GM12872 (cell line): ENCODE measurements around the gene KRTAP25-1.

ENCODE experiments used
- TF ChIP-seq, protein P1 (sequence below): IDR thresholded peaks from 3 replicates; pipeline ENCODE4 v1.5.1; 2011; ENCODE audit warnings: low read depth, mild to moderate bottlenecking, low read length, moderate library complexity; ENCODE audit not compliant: insufficient read depth

Gene KRTAP25-1

DNA sequence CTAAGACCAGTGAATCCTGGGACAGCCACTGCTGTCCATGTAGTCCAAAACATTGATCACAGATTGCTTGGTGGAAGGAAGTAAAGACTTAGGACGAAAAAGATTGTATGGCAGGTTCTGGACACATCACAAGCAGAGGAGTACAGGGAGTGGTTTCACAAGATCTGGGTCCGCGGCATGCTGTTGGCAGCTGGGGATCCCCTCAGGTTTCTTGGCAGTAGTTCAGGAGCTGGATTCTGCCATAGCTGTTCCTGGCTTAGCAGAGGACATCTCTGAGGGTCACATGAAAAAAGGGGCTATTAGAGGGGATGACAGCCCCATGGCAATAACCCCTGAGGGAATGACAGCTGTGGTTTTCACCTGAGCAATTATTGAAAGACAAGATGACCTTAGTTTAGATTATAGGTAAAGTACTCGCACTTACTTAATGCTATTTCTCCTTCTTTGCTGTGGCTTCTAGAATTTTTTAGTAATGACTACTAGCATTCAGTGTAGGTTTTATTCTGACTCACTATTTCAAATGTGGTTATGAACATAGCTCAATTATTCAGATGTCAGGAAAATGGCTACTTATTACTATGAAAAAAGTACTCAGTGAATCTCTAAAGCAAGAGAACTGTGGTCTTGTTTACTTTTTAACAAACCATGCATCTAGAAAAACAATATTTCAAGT is 40.0 kb upstream of the KRTAP25-1 start:
- TF ChIP-seq, protein P1, sequence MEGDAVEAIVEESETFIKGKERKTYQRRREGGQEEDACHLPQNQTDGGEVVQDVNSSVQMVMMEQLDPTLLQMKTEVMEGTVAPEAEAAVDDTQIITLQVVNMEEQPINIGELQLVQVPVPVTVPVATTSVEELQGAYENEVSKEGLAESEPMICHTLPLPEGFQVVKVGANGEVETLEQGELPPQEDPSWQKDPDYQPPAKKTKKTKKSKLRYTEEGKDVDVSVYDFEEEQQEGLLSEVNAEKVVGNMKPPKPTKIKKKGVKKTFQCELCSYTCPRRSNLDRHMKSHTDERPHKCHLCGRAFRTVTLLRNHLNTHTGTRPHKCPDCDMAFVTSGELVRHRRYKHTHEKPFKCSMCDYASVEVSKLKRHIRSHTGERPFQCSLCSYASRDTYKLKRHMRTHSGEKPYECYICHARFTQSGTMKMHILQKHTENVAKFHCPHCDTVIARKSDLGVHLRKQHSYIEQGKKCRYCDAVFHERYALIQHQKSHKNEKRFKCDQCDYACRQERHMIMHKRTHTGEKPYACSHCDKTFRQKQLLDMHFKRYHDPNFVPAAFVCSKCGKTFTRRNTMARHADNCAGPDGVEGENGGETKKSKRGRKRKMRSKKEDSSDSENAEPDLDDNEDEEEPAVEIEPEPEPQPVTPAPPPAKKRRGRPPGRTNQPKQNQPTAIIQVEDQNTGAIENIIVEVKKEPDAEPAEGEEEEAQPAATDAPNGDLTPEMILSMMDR = no peak

DNA sequence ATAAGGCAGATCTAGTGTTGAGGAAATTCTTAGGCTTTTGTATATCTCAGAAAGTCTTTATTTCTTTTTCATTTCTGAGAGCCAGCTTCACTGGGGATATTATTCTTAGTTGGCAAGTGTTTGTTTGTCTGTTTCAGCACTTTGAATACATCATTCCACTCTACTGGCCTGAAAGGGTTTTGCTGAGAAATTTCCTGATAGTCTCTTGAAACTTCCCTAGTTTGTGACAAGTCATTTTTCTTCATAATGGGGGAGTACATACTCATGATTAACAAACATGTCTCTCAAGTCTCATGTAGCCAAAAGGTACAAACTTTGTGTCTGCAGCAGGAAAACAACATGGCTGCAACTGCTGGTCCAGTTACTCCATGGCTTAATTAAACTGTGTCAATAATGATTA is 37.1 kb upstream of the KRTAP25-1 start:
- TF ChIP-seq, protein P1 = no peak

DNA sequence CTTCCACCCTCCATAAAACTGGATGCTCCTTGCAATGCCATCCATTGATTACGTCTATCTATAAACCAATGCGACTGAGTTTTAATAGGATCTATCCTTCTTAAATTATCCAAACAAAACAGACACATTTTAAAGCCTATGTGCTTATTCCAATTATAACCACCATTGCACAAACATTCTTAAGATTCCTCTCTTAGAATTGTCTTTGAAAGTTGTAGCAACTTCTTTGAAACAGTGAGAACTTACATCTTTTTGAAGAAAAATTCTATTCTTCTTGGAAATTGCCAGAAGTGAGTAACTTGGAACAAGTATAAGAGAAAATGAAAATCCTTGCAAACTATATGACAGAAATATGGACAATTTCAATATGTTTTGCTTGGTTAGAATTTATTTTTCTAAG is 30.9 kb upstream of the KRTAP25-1 start, which contains the start of gene KRTAP26-1:
Gene KRTAP26-1 (minus strand): TSS at position 101 of the 400 bp plus-strand sequence. CDS start 280 bp downstream, outside the sequence.
- TF ChIP-seq, protein P1 = no peak

DNA sequence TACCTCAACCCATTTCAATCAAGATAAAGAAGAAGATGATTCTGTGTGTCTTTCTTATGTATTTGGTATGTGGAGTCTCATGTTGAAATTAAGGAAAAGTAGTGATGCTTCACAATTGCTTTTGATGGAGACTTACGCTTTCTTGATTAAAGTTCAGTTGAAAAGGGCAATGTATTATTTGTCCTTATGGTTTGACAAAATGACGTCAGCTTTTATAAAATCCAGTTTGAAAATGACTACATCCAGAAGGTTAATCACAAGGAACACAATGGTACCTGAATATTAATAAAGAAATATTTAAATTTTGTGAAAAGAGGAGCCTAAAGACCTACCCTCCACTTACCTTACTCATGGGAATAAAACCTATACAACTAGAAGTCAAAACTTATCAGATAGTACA is 26.4 kb upstream of the KRTAP25-1 start:
- TF ChIP-seq, protein P1 = no peak

DNA sequence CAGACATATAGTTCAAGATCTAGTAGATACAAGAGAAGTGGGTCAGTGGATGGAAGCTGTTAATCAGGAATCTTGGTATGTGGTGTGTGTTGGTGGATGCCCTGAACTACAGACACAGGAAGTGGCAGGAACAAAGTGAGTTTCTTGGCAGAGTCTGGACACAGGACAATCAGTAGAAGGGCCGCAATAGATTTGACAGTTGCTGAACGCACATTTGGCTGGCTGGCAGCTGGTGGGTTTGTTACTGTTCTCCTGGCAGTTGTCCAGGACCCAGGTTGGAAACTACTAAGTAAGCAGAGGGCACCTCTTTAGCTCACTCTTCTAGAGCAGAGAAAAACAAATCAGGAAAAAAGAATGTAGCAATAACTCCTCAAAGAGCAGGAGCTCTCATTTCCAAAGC is 17.6 kb upstream of the KRTAP25-1 start:
- TF ChIP-seq, protein P1 = no peak

DNA sequence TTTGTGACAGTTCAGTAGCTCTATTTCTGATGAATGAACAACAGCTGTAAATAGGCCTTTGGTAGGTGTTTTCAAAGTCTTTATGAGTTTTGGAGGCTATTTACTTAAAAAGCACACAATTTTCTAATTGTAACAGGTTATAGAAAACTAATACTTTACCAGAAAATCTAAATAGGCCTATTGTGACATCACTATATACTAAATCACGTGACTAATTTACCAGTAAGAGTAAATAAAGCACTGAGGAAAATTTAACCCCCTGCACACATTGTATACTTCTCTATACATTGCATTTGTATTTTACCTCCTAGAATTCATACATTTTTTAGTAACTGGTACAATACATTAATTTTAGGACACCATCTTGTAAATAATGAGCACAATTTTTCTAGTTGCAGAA is 15.8 kb upstream of the KRTAP25-1 start:
- TF ChIP-seq, protein P1 = no peak

DNA sequence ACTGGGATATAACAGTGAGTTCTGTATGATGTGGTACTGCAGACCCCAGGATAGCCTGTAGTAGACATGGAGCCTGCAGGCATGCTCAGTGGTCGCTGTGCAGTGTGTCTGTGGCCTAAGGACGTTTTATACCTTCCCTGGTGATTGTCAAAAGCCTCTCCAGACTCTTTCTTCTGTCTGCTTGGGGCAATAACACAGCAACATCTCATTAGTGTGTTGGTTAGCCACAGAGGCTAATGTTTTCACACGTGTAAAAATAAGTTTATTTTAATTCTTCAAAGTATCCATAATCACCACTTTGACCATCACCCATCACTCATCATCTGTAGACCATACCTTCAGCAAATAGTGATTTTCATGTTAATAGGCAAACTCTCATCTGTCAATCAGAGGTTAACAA is 6.5 kb downstream of the KRTAP25-1 start, which contains the start of gene KRTAP24-1:
Gene KRTAP24-1 (minus strand): TSS at position 101 of the 400 bp plus-strand sequence. CDS start 18 bp downstream, at position 83.
- TF ChIP-seq, protein P1 = no peak
